Neural progenitor cell (in vitro differentiated cells): ENCODE measurements around the gene CTSS.
"Not testable (repeated sequence)": the region's sequence is repeated elsewhere in the genome, so short reads cannot be mapped to it uniquely, and the experiment has no call there.

ENCODE experiments used
- EZH2phosphoT487 ChIP-seq: fragments of 200-600 bp; sonication (generic); IDR thresholded peaks from 2 replicates; pipeline ENCODE4 v1.6.1; 2017; ENCODE audit warnings: antibody characterized with exemption
- TF ChIP-seq, protein P1 (sequence below): fragments of 200-600 bp; sonication (generic); IDR thresholded peaks from 2 replicates; pipeline ENCODE4 v1.5.1; 2017; ENCODE audit warnings: antibody characterized with exemption, mild to moderate bottlenecking

DNA sequence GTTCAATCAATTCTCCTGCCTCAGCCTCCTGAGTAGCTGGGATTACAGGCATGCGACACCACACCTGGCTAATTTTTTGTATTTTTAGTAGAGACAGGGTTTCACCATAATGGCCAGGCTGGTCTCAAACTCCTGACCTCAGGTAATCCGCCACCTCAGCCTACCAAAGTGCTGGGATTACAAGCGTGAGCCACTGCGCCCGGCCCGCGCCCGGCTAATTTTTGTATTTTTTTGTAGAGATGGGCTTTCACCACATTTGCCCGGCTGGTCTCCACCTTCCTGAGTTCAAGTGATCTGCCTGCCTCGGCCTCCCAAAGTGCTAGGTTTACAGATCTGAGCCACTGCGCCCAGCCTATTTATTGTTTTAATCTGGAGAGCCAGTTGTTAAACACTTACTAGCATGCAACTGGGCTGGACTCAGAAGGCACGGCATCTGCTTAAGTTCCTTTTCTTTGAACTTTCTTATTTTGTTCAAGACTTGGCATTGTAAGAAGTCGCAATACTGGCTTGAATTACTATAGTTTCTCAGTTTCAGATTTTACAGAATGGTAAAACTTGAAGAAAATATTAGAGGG, 10.4 kb upstream of the CTSS start:
- TF ChIP-seq, protein P1, sequence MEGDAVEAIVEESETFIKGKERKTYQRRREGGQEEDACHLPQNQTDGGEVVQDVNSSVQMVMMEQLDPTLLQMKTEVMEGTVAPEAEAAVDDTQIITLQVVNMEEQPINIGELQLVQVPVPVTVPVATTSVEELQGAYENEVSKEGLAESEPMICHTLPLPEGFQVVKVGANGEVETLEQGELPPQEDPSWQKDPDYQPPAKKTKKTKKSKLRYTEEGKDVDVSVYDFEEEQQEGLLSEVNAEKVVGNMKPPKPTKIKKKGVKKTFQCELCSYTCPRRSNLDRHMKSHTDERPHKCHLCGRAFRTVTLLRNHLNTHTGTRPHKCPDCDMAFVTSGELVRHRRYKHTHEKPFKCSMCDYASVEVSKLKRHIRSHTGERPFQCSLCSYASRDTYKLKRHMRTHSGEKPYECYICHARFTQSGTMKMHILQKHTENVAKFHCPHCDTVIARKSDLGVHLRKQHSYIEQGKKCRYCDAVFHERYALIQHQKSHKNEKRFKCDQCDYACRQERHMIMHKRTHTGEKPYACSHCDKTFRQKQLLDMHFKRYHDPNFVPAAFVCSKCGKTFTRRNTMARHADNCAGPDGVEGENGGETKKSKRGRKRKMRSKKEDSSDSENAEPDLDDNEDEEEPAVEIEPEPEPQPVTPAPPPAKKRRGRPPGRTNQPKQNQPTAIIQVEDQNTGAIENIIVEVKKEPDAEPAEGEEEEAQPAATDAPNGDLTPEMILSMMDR = not testable (repeated sequence)
- TF ChIP-seq EZH2phosphoT487 = not testable (repeated sequence)
